NCI-H2171 (cell line): ENCODE measurements around the gene LILRA6.
"Not testable (repeated sequence)": the region's sequence is repeated elsewhere in the genome, so short reads cannot be mapped to it uniquely, and the experiment has no call there.

Source experiments
- DNase-seq: peaks from one replicate; lab custom pipeline; 2025; lab: John Stamatoyannopoulos, UW

LILRA6 gene

DNA sequence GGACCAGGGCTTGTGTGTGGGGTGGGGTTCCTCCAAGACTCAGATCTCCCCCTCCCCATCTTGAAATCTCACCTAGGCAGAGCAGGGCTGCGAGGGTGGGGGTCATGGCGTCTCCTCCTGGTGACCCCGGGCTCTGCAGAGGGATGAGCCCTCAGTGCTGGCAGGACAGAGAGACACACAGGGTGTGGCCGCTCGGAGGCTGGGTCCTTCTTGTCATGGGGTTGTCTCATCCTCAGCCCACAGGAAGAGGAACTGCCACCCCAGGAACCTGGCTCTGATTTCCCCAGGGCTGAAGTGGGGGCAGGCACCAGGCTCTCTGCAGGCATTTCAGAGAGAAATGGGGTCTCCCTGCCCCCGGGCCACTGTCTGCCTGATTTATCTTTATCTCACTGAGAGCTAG lies at the start of gene LILRA6:
TSS of gene LILRA6 (minus strand) at position 145 of the 400 bp plus-strand sequence.
- DNase-seq: not testable (repeated sequence)

- DNase-seq: not testable (repeated sequence)
Observed at GRCh38 chr19:54289160-54289559, 46.6 kb upstream of the LILRA6 start.

DNA sequence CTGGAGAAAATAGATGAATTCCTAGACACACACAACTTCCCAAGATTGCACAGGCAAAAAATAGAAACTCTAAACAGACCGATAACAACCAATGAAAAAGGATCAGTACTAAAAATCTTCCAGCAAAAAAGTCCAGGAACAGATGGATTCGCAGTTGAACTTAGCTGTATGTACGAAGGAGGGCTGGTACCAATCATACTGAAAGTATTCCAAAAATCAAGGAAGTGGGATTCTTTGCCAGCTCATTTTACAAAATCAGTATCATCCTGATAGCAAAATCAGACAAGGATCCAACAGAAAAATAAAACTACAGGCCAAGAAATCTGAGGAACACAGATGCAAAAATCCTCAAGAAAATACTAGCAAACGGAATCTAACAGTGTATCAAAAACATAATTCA lies 44.9 kb upstream of the LILRA6 start:
- no peak for DNase-seq

- not testable (repeated sequence) for DNase-seq
Observed at GRCh38 chr19:54286283-54286682, 43.7 kb upstream of the LILRA6 start.

- DNase-seq: not testable (repeated sequence)
Observed at GRCh38 chr19:54285427-54286056, 43.0 kb upstream of the LILRA6 start.

- no peak for DNase-seq
Observed at GRCh38 chr19:54282686-54283470, 40.3 kb upstream of the LILRA6 start.

DNA sequence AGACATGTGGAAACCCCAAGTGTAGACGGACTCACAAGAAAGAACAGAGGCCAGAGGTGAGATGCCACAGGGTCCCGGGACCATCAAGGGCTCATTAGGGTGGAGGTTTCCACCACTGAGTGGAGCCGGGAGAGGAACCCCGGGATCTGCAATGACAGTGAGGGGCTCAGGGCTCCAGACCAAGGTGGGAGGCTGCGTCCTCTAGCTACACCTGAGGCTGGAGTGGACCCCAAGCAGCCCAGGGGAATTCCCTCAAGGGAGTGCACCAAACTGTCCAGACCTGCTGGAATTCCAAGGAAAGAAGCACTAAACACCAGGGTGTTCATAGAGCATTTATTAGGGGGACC lies 39.1 kb upstream of the LILRA6 start:
- not testable (repeated sequence) for DNase-seq

DNA sequence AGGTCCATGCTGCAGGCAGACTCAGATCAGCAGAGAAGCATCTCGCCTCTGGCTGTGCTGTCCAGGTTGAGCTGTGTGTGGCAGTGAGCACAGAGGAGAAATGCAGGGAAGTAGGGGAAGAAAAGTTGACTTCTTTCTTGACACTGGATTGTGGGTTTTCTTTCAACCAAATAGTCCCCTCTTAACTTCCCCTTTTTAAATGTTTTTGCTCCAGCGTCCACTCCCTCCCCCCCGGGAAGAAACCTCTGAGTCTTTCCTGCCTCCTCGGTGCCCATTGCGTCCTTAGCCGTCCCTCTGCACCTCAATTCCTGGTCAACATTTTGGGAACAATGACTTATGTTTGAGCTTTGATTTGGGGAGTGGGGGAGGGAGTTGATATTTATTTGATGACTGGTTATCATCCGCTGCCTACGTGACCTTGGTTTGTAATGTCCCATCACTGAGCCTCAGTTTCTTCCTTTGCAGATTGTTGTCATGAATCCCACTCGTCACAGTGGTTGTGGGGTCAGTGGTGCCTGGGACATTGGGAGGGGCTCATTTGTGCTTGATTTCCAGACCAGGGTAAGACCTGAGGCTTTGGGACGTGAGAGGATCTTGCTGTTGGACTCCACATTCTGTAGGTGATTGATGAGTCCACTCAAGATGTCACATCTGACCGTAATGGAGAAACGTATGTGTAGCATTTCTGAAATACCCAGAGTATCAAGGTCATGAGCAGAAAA lies 38.6 kb upstream of the LILRA6 start, which contains the start of gene LILRB2:
TSS of gene LILRB2 (minus strand) at position 104 of the 722 bp plus-strand sequence. CDS start 614 bp downstream, outside the sequence.
- no peak for DNase-seq

DNA sequence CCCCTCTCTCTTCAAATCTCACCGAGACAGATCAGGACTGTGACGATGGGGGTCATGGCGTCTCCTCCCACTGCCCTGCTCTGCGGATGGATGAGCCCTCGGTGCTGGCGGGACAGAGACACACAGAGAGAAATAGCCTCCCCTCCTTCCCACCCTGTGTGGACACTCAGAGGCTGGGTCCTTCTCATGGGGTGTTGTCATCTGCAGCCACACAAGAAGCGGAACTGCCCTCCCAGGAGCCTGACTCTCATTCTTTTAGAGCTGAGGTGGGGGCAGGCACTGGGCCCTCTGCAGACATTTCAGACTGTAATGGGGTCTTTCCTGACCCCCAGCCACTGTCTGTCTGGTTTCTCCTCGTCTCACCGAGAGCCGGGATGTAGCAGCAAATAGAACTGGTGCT lies 37.9 kb upstream of the LILRA6 start:
- DNase-seq: not testable (repeated sequence)

DNA sequence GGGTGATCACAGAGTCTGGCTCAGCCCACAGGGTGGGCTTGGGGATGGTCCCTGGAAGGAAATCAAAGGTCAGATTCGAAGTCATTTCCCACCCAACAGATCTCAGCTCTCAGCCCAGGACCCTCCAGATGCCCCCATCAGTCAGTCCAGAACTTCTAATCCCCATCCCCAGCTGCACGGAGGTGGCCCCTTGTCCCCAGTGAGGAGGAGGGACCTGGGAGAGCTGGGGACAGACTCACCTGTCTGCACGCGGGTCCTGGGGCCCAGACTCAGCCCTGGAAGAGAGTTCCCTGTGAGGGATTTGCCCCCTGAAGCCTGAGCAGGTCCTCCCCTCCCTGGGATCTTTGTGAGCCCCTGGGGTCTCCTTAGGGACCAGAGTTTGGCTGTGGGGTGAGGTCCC lies 37.4 kb upstream of the LILRA6 start:
- not testable (repeated sequence) for DNase-seq

DNA sequence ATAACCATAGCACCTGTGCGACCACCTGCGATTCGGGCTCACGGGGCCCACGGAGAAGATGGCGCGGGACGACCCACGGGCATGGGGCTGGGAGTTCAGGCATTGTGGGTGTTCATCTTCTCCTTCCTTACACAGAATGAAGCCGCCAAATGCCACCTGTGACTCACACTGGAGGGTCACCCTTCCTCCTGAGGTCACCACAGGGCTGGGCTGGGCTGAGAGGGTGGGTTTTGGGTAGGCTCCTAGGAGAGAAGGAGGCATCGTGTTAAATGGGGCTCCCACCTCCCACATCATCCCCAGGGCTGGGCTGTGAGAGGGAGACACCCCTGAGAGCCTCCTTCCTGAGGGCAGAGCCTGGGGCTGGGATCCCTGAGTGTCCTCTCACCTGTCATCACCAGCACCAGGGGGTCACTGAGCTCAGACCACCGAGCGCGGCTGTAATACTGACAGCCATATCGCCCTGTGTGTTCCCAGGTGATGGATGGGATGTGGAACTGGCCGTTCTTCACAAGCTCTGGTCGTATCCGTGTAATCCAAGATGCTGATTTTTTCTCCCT lies 36.9 kb upstream of the LILRA6 start:
- DNase-seq: no peak

GRCh38 chr19:54278571-54279195 lies 36.1 kb upstream of the LILRA6 start:
- not testable (repeated sequence) for DNase-seq

DNA sequence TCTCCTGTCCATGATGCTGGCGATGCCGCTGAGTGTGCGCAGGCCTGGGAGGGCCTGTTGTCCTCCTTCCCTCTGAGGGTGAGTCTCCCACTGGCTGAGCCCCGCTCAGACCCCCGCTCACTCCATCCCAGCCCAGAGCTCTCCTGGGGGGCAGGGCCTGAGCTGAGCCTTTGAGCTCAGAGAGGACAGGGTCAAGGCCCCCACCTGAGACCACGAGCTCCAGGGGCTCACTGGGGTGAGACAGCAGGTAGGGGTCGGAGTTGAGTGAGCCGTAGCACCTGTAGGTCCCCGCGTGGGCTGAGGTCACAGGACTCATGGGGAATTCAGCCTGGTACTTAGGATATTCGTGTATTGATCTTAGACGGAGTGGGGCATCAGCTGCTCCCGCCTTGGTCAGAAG lies 35.5 kb upstream of the LILRA6 start:
- not testable (repeated sequence) for DNase-seq

GRCh38 chr19:54277111-54277615 lies 34.6 kb upstream of the LILRA6 start:
- DNase-seq: not testable (repeated sequence)

- DNase-seq: no peak
Observed at GRCh38 chr19:54275951-54276350, 33.4 kb upstream of the LILRA6 start.

DNA sequence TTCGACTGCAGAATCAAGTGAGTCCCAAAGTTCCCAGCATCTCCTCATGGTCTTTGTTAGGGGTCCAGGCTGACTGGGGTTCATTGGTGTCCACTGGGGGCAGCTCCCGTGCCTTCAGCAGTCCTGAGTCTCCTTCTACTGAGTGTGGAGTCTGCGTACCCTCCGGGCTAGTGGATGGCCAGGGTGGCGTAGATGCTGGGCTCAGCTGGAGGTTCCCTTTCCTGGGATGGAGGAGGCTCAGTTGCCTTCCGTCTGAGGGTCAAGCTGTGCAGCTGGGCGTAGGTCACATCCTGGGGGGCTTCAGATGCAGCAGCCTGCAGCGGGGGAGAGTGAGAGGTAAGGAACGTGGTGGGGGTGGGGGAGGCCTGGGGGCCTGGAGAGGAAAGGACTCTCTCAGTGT lies 31.9 kb upstream of the LILRA6 start:
- not testable (repeated sequence) for DNase-seq

DNA sequence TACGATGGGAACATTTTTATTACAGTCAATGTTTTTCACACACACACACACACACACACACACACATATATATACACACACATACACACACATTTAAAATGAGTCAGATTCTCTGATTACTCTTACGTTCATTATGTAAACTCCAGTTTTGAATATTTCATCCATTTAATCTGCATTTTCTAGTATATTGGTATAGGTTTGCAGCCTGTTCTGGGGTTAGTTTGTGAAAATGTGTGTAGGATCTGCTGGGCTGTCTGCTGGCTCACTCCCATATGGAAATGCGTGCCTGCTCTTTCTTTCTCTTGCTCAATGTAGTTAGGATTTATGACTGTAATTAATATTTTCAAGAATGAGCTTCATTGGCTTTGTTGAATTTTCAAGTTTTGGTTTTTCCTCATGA lies 31.2 kb upstream of the LILRA6 start:
- DNase-seq: no peak

DNA sequence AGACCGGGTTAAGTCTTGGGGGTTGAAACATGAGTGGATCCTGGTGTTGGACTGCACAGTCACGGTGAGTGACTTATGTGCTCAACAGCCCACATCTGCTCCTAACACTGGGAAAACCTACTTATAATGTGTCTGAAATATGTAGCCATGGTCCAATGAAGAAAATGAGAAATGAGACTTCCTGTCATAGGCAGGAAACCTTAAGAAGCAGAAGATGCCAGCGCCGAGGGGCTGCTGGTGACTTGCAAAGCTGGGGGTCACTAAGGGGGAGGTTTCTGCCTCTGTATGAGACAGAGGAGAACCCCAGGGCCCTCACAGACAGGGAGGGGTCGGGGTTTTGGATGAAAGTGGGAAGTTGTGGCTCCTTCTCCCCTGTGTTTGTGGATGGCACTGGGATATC lies 29.6 kb upstream of the LILRA6 start:
- not testable (repeated sequence) for DNase-seq

- not testable (repeated sequence) for DNase-seq
Observed at GRCh38 chr19:54271587-54271986, 29.0 kb upstream of the LILRA6 start.

- DNase-seq: no peak
Observed at GRCh38 chr19:54271106-54271505, 28.5 kb upstream of the LILRA6 start.

DNA sequence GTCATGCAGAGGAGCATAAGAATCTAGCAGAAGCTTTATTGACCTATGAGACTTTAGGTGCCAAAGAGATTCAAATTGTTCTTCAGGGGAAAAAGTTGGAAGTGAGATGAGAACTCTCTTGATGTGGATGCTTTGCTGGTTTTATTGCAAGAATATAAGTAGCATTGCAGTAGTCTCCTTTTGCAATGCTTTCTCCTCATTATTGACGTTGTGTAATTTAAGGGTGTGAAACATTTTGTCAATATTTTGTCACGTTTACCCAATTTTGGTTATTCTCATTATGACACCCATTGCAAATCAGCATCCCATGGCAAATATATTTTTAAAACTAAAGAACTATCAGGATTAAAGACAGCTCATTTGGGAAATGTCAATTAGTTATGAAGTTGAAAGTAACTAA lies 26.3 kb upstream of the LILRA6 start:
- DNase-seq: no peak

DNA sequence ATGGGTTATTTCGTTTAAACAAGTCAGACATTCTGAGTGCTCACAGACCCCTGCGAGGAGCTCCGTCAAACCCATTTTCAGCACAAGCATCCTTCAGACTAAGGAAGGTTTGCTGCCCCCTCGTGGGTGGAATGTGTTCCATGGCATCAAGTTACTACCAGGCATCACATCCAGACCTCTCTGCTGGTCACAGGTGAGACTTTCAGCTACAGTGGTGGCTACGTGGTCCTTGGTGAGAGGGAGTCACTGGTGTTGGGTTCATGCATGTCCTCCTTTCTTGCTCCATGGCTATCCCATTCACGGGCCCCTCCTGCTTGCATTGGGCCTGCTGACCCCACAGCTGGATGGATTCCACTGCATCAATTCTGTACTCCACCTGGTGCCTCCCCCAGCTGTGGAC lies 23.5 kb upstream of the LILRA6 start:
- DNase-seq: peak; percentile 13
